ENCODE results near the gene ARID2. TPM values are rescaled to one million over a fixed set of nuclear protein-coding genes. Genes with fewer than 3 reads are reported as not detected.

The ARID2 gene
- total RNA-seq, 1 experiment from 2014 or later, result 21.9 TPM

DNA sequence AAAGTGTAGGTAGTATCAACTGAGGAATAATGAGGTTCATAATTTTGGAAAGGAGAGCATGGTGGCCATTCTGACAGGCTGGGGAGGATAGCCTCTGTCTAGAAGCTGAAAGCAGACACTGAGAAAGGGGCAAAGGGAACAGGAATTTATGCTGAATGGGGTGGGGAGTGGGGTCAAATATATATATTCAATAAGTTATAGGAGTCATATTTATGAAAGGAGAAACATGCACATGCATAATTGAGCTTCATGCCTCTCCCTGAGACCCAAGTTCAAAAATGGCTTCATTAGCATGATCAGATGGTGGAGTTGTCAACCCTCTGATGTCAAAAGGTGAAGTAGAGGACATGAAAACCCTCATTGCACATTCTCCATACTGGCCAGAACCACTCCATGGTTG lies 33.9 kb upstream of the ARID2 start:
- no peaks in the 10 kb centered on the region for H3K27me3 Mint-ChIP-seq (ENCODE audit: insufficient read depth, unreplicated experiment)
- no peaks in the 10 kb centered on the region for H3K4me1 Mint-ChIP-seq (ENCODE audit: insufficient read depth, unreplicated experiment)
- H3K36me3 Mint-ChIP-seq (ENCODE audit: insufficient read depth, unreplicated experiment), result no peaks in the 10 kb centered on the region
- no TSS peak for BruUV-seq (replicated peaks)
- intact Hi-C loops (cut with micrococcal nuclease), result no loop called here
- TF ChIP-seq CTCF (IDR thresholded peaks at IDR 0.05; ENCODE audit: unreplicated experiment), result no peak
- H3K4me3 Mint-ChIP-seq (ENCODE audit: unreplicated experiment), result no peak overlapping the region
- POLR2A ChIA-PET, result interaction anchor here (1.6 kb wide), 1 partner anchor 9 kb away, joined by 3 read pairs; no protein-coding TSS in a partner anchor
- H3K9me3 Mint-ChIP-seq (ENCODE audit: unreplicated experiment), result no peaks in the 10 kb centered on the region
- H3K27ac Mint-ChIP-seq (ENCODE audit: low read depth, unreplicated experiment), result no peak overlapping the region
- no peak for DNase-seq (ENCODE audit: unreplicated experiment)
- CTCF ChIA-PET, result interaction anchor here (0.6 kb wide), 1 partner anchor 21 kb away, joined by 3 read pairs; no protein-coding TSS in a partner anchor

DNA sequence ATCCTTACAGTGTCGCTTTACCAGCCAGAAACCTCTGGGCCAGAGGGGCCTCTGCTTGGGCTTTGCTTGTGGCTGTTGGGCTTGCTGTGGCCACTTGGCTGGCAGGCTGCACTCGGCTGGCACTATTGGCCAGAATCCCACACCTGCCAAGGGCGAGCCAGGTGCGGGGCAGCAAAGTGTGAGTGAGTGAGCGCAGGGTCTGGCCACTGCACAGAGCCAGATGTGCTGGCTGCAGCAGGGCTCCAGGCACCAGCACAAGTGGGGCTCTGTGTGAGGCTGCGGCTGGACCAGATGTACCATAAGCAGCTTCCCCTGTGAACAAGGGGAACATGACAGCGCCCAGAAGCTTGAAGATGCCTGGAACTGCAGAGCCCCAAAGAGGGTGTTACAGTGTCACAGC lies 33.5 kb upstream of the ARID2 start:
- Mint-ChIP-seq H3K4me1 (ENCODE audit: insufficient read depth, unreplicated experiment) (no peaks in the 10 kb centered on the region), H3K27me3 (ENCODE audit: insufficient read depth, unreplicated experiment) (no peaks in the 10 kb centered on the region), H3K4me3 (ENCODE audit: unreplicated experiment) (no peak overlapping the region), H3K36me3 (ENCODE audit: insufficient read depth, unreplicated experiment) (no peaks in the 10 kb centered on the region), H3K9me3 (ENCODE audit: unreplicated experiment) (no peaks in the 10 kb centered on the region), H3K27ac (ENCODE audit: low read depth, unreplicated experiment) (no peak overlapping the region)
- no peak for DNase-seq (ENCODE audit: unreplicated experiment)
- BruUV-seq (replicated peaks), result no TSS peak
- intact Hi-C loops (cut with micrococcal nuclease), result no loop called here
- no peak for TF ChIP-seq CTCF (IDR thresholded peaks at IDR 0.05; ENCODE audit: unreplicated experiment)
- ChIA-PET CTCF (interaction anchor here (0.7 kb wide), 1 partner anchor 155 kb away, joined by 3 read pairs; no protein-coding TSS in a partner anchor), POLR2A (interaction anchor here (1.6 kb wide), 1 partner anchor 10 kb away, joined by 3 read pairs; no protein-coding TSS in a partner anchor)

DNA sequence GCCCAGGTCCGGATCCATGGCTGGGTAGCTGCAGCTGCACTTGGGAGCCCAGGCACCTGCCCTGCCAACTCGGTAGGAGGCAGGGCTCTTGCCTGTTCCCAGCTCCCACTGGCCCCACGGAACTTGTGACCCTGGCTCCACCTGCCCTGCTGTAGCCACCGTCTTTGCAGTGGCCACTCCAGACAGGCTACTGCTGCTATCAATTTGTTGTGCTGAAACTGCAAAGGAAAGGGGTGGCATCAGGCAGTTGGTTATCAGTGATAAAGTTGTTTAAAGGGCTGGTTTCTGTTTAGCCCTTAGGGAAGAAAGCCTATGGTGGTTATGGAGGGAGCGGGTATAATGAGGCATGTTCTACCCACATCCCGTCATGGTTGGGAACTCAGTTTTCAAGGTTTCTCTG lies 32.1 kb upstream of the ARID2 start:
- H3K4me3 Mint-ChIP-seq (ENCODE audit: unreplicated experiment), result no peak overlapping the region
- POLR2A ChIA-PET, result no interaction called here
- CTCF ChIA-PET, result interaction anchor here (1.3 kb wide), 1 partner anchor 29 kb away, joined by 3 read pairs; no protein-coding TSS in a partner anchor
- TF ChIP-seq CTCF (IDR thresholded peaks at IDR 0.05; ENCODE audit: unreplicated experiment), result no peak
- DNase-seq (ENCODE audit: unreplicated experiment), result no peak
- intact Hi-C loops (cut with micrococcal nuclease), result no loop called here
- no peaks in the 10 kb centered on the region for H3K9me3 Mint-ChIP-seq (ENCODE audit: unreplicated experiment)
- H3K27ac Mint-ChIP-seq (ENCODE audit: low read depth, unreplicated experiment), result no peak overlapping the region
- no peaks in the 10 kb centered on the region for H3K27me3 Mint-ChIP-seq (ENCODE audit: insufficient read depth, unreplicated experiment)
- H3K4me1 Mint-ChIP-seq (ENCODE audit: insufficient read depth, unreplicated experiment), result no peaks in the 10 kb centered on the region
- H3K36me3 Mint-ChIP-seq (ENCODE audit: insufficient read depth, unreplicated experiment), result no peaks in the 10 kb centered on the region
- BruUV-seq (replicated peaks), result no TSS peak

DNA sequence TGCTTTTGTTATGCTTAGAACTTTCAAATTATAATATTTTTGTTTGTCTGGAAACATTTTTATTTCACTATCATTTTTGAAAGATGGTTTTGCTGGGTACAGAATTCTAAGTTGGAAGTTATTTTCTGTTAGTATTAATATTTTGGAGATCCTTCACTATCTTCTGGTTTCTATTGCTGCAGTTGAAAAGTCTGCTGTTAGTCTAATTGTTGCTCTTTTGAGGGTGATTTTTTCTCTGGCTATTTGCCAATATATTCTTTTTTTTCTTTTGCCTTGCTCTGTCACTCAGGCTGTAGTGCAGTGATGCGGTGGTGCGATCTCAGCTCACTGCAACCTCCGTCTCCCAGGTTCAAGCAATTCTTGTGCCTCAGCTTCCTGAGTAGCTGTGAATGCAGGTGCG lies 28.2 kb upstream of the ARID2 start:
- Mint-ChIP-seq H3K4me3 (ENCODE audit: unreplicated experiment) (no peak overlapping the region), H3K36me3 (ENCODE audit: insufficient read depth, unreplicated experiment) (no peaks in the 10 kb centered on the region), H3K27me3 (ENCODE audit: insufficient read depth, unreplicated experiment) (no peaks in the 10 kb centered on the region), H3K4me1 (ENCODE audit: insufficient read depth, unreplicated experiment) (no peaks in the 10 kb centered on the region), H3K27ac (ENCODE audit: low read depth, unreplicated experiment) (no peak overlapping the region), H3K9me3 (ENCODE audit: unreplicated experiment) (no peaks in the 10 kb centered on the region)
- no TSS peak for BruUV-seq (replicated peaks)
- POLR2A ChIA-PET, result no interaction called here
- no peak for TF ChIP-seq CTCF (IDR thresholded peaks at IDR 0.05; ENCODE audit: unreplicated experiment)
- CTCF ChIA-PET, result no interaction called here
- no peak for DNase-seq (ENCODE audit: unreplicated experiment)
- intact Hi-C loops (cut with micrococcal nuclease), result no loop called here

Data from MCF 10A (cell line).